Heart right ventricle (tissue), 16 donors: ENCODE data around the gene NACA2. TPM values are rescaled to one million over a fixed set of nuclear protein-coding genes. Genes with fewer than 3 reads are reported as not detected.

Experiments used
- ATAC-seq, 8 donors: fragments of 200-7000 bp; cut with Tn5 transposase; one replicate each; pipeline ENCODE4 v1.9.1; 2020; ENCODE audit warnings: mild to moderate bottlenecking in 8 of 8, moderate library complexity in 8 of 8, moderate number of reproducible peaks in 1 of 8
- DNase-seq, 2 donors: peaks; one replicate each; pipeline ENCODE4 v3.0.0-alpha.2; 2020
- H3K27ac ChIP-seq, 10 donors: fragments of 200-600 bp; sonication (generic) in 2 of 10; one replicate each; pipeline versions ENCODE4 v1.5.0 to v1.8.0; 2020 to 2022; ENCODE audit warnings: mild to moderate bottlenecking in 3 of 10
- H3K27me3 ChIP-seq, 7 donors: fragments of 200-600 bp; one replicate each; pipeline ENCODE4 v1.8.0; 2021 to 2022; ENCODE audit warnings: mild to moderate bottlenecking in 2 of 7
- H3K36me3 ChIP-seq, 9 donors: fragments of 200-600 bp; sonication (generic) in 1 of 9; one replicate each; pipeline versions ENCODE4 v1.5.0 to v1.8.0; 2020 to 2022; ENCODE audit warnings: mild to moderate bottlenecking in 2 of 9
- H3K4me1 ChIP-seq, 9 donors: fragments of 200-600 bp; sonication (generic) in 1 of 9; one replicate each; pipeline versions ENCODE4 v1.5.0 to v1.8.0; 2020 to 2022; ENCODE audit warnings: mild to moderate bottlenecking in 4 of 9
- H3K4me3 ChIP-seq, 10 donors: fragments of 200-600 bp; sonication (generic) in 2 of 10; one replicate each; pipeline versions ENCODE4 v1.5.0 to v1.8.0; 2020 to 2022; ENCODE audit warnings: mild to moderate bottlenecking in 7 of 10, moderate library complexity in 2 of 10
- H3K9me3 ChIP-seq, 11 donors: fragments of 200-600 bp in 10 of 11; sonication (generic) in 2 of 11; one replicate each; pipeline versions ENCODE4 v1.5.0 to v1.8.0; 2013 to 2022; ENCODE audit warnings: mild to moderate bottlenecking in 2 of 11, control low read depth in 1 of 11, moderate library complexity in 1 of 11
- CTCF ChIP-seq, 9 donors: fragments of 200-600 bp; sonication (generic) in 2 of 9; IDR thresholded peaks; one replicate each; pipeline versions ENCODE4 v1.5.0 to v1.8.0; 2021 to 2022; ENCODE audit warnings: antibody characterized with exemption in 9 of 9, mild to moderate bottlenecking in 5 of 9, moderate library complexity in 1 of 9
- WGBS, 2 donors: extraction: QIAGEN DNeasy Blood & Tissue Kit; methylation state at CpG; one replicate each; pipeline ENCODE4 v1.1.7; 2013; ENCODE audit warnings: inconsistent platforms in 1 of 2; 5-methylcytosine and 5-hydroxymethylcytosine counted together
- intact Hi-C, 10 donors: fragments of 100-400 bp; cut with DNase I; formaldehyde crosslinking; loops; one replicate each; pipeline versions ENCODE4 v1.11.1 to v1.14.2; 2022
- polyA plus RNA-seq, 2 donors: library from polyadenylated mRNA; stranded (reverse); fragments of 200-250 nt; gene quantifications; one replicate each; pipeline ENCODE4 v1.2.3, GENCODE V29; 2013
- total RNA-seq, 10 donors: library from RNA; stranded (reverse); fragmentation: NEBNext Ultra II Directional in 3 of 10; extraction: Animal tissue kit (Norgen Biotek cat#: 25700) in 3 of 10; gene quantifications; one replicate each; pipeline versions ENCODE4 v1.2.1 to v1.2.4, GENCODE V29; 2021 to 2023
- donor health status: Arrhythmogenic right ventricular cardiomyopathy.
- donor health status: ischemic (EF 13 %, LVEDD 7.1; RV severe dilation, severe dysfunction).
- donor health status: healthy with polysubstance abuse.
- donor health status: DM: no; HTN: yes; CAD: no.
- donor health status: DM: no; HTN: no; CAD: no.
- donor health status: ischemic (EF 25% LVEDD 6.9; RV normal size, moderate dysfunction).
- donor health status: ischemic (EF 25% LVEDD 5.7; RV mildly dilated, moderate dysfunction).
- donor health status: healthy.
- donor health status: DM: yes; HTN: yes; CAD: no.
- donor health status: Ischemic cardiomyopathy.
- donor health status: ischemic (EF 35%, LVEDD 5.7; RV mildly dilated, moderate dysfunction).
- donor health status: nonischemic (EF 11% LVEDD 7.7; RV severe dilation, severe dysfunction).
- donor health status: DM: yes; HTN: yes; CAD: no.
- donor health status: PGD.
- donor health status: ischemic (EF 29% LVEDD 5.4; RV normal size, mild dysfunction).
- donor health status: nonischemic (EF 23%, LVEDD 6.1; RV moderate dilation, normal function).

The NACA2 gene
- total and polyA plus RNA-seq, 12 donors, result 0.10 TPM; not detected in 11

GRCh38 chr17:61605692-61606091 is 14.7 kb upstream of the NACA2 start:
- H3K36me3 ChIP-seq, result no peaks in the 10 kb centered on the region
- H3K4me3 ChIP-seq, result no peak overlapping the region
- intact Hi-C loops, result no loop called here
- no peaks in the 10 kb centered on the region for H3K9me3 ChIP-seq
- no peak for DNase-seq
- no peak overlapping the region for H3K27ac ChIP-seq
- no peak for ATAC-seq
- TF ChIP-seq CTCF (IDR thresholded peaks at IDR 0.05), result no peak
- no peaks in the 10 kb centered on the region for H3K4me1 ChIP-seq
- peaks cover 0 to 11% (median 0%) of the 10 kb centered on the region in 7 donors for H3K27me3 ChIP-seq

GRCh38 chr17:61601297-61601696 is 10.3 kb upstream of the NACA2 start:
- ATAC-seq (no peak), DNase-seq (no peak)
- intact Hi-C loops, result no loop called here
- H3K4me1 ChIP-seq, result no peaks in the 10 kb centered on the region
- no peak overlapping the region for H3K27ac ChIP-seq
- no peak for TF ChIP-seq CTCF (IDR thresholded peaks at IDR 0.05)
- 66 to 90% methylated on average over 4 of the region's 4 CpGs for WGBS, 2 donors
- H3K9me3 ChIP-seq, result no peaks in the 10 kb centered on the region
- no peaks in the 10 kb centered on the region for H3K36me3 ChIP-seq
- peaks cover 0 to 33% (median 9%) of the 10 kb centered on the region in 7 donors for H3K27me3 ChIP-seq
- no peak overlapping the region for H3K4me3 ChIP-seq

GRCh38 chr17:61600621-61601020 is 9.6 kb upstream of the NACA2 start:
- intact Hi-C loops, result no loop called here
- ATAC-seq (no peak), DNase-seq (no peak)
- no peaks in the 10 kb centered on the region for H3K4me1 ChIP-seq
- H3K36me3 ChIP-seq, result no peaks in the 10 kb centered on the region
- 24 to 35% methylated on average over 2 of the region's 2 CpGs for WGBS, 2 donors
- H3K9me3 ChIP-seq, result no peaks in the 10 kb centered on the region
- peaks cover 0 to 39% (median 11%) of the 10 kb centered on the region in 7 donors for H3K27me3 ChIP-seq
- H3K27ac ChIP-seq, result no peak overlapping the region
- no peak for TF ChIP-seq CTCF (IDR thresholded peaks at IDR 0.05)
- no peak overlapping the region for H3K4me3 ChIP-seq

- H3K27ac ChIP-seq, result no peak overlapping the region
- ATAC-seq (no peak), DNase-seq (no peak)
- H3K9me3 ChIP-seq, result no peaks in the 10 kb centered on the region
- no peaks in the 10 kb centered on the region for H3K36me3 ChIP-seq
- no peaks in the 10 kb centered on the region for H3K4me1 ChIP-seq
- H3K4me3 ChIP-seq, result no peak overlapping the region
- intact Hi-C loops, result no loop called here
- peaks cover 0 to 49% (median 15%) of the 10 kb centered on the region in 7 donors for H3K27me3 ChIP-seq
- WGBS, 2 donors, result 75 to 84% methylated on average over 3 of the region's 3 CpGs
- no peak for TF ChIP-seq CTCF (IDR thresholded peaks at IDR 0.05)
These were observed 8.6 kb upstream of the NACA2 start for GRCh38 chr17:61599608-61600007.
